RWPE2 (cell line): Measurements from ENCODE around the gene ZFAND3.

ENCODE experiments used
- ATAC-seq: fragments of 200-7000 bp; cut with Tn5 transposase; 3 replicates; pipeline ENCODE4 v1.9.1; 2021; ENCODE audit warnings: low read depth
- DNase-seq: peaks from one replicate; pipeline ENCODE4 v3.0.0-alpha.2; 2020; ENCODE audit warnings: low spot score
- H3K27ac ChIP-seq: fragments of 450-650 bp; 2 replicates; pipeline ENCODE4 v1.5.1; 2017; ENCODE audit warnings: mild to moderate bottlenecking; ENCODE audit not compliant: poor library complexity, severe bottlenecking
- H3K27me3 ChIP-seq: fragments of 250-450 bp; sonication (Bioruptor Pico); 2 replicates; pipeline ENCODE4 v1.5.1; 2021; ENCODE audit warnings: mild to moderate bottlenecking, moderate library complexity; ENCODE audit not compliant: insufficient read depth, poor library complexity, severe bottlenecking
- H3K36me3 ChIP-seq: fragments of 250-450 bp; sonication (Bioruptor Pico); 2 replicates; pipeline ENCODE4 v1.5.1; 2020; ENCODE audit warnings: low read depth, mild to moderate bottlenecking, moderate library complexity
- H3K4me1 ChIP-seq: fragments of 250-450 bp; sonication (Bioruptor Pico); 2 replicates; pipeline ENCODE4 v1.5.1; 2021; ENCODE audit warnings: mild to moderate bottlenecking, moderate library complexity; ENCODE audit not compliant: insufficient read depth, poor library complexity, severe bottlenecking
- H3K4me3 ChIP-seq: fragments of 250-450 bp; sonication (Bioruptor Pico); 2 replicates; pipeline ENCODE4 v1.5.1; 2021; ENCODE audit warnings: mild to moderate bottlenecking, moderate library complexity; ENCODE audit not compliant: severe bottlenecking
- H3K9me3 ChIP-seq: fragments of 250-450 bp; sonication (Bioruptor Pico); 2 replicates; pipeline ENCODE4 v1.5.1; 2021; ENCODE audit warnings: mild to moderate bottlenecking, moderate library complexity; ENCODE audit not compliant: severe bottlenecking
- TF ChIP-seq, protein P1 (sequence below): fragments of 450-650 bp; IDR thresholded peaks from one replicate; pipeline ENCODE4 v1.5.1; 2017; ENCODE audit warnings: mild to moderate bottlenecking, moderate library complexity; ENCODE audit not compliant: poor library complexity, severe bottlenecking

ZFAND3 gene

GRCh38 chr6:38021029-38021428 lies 201.5 kb downstream of the ZFAND3 start:
- H3K4me3 ChIP-seq = no peak overlapping the region
- no peaks in the 10 kb centered on the region for H3K9me3 ChIP-seq
- TF ChIP-seq, protein P1, sequence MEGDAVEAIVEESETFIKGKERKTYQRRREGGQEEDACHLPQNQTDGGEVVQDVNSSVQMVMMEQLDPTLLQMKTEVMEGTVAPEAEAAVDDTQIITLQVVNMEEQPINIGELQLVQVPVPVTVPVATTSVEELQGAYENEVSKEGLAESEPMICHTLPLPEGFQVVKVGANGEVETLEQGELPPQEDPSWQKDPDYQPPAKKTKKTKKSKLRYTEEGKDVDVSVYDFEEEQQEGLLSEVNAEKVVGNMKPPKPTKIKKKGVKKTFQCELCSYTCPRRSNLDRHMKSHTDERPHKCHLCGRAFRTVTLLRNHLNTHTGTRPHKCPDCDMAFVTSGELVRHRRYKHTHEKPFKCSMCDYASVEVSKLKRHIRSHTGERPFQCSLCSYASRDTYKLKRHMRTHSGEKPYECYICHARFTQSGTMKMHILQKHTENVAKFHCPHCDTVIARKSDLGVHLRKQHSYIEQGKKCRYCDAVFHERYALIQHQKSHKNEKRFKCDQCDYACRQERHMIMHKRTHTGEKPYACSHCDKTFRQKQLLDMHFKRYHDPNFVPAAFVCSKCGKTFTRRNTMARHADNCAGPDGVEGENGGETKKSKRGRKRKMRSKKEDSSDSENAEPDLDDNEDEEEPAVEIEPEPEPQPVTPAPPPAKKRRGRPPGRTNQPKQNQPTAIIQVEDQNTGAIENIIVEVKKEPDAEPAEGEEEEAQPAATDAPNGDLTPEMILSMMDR = no peak
- no peaks in the 10 kb centered on the region for H3K4me1 ChIP-seq
- H3K36me3 ChIP-seq = no peaks in the 10 kb centered on the region
- no peak overlapping the region for H3K27ac ChIP-seq
- DNase-seq (no peak), ATAC-seq (no peak)
- no peaks in the 10 kb centered on the region for H3K27me3 ChIP-seq

- no peaks in the 10 kb centered on the region for H3K36me3 ChIP-seq
- no peaks in the 10 kb centered on the region for H3K27me3 ChIP-seq
- H3K4me3 ChIP-seq = no peak overlapping the region
- TF ChIP-seq, protein P1 = no peak
- no peak overlapping the region for H3K27ac ChIP-seq
- no peak for DNase-seq
- ATAC-seq = no peak
- H3K9me3 ChIP-seq = no peaks in the 10 kb centered on the region
- H3K4me1 ChIP-seq = no peaks in the 10 kb centered on the region
These were observed 202.0 kb downstream of the ZFAND3 start for GRCh38 chr6:38021571-38021970.

- Histone ChIP-seq H3K4me3 (no peak overlapping the region), H3K27ac (no peak overlapping the region), H3K4me1 (no peaks in the 10 kb centered on the region), H3K9me3 (no peaks in the 10 kb centered on the region), H3K36me3 (no peaks in the 10 kb centered on the region), H3K27me3 (no peaks in the 10 kb centered on the region)
- DNase-seq (no peak), ATAC-seq (no peak)
- TF ChIP-seq, protein P1 = no peak
These were observed 203.2 kb downstream of the ZFAND3 start for GRCh38 chr6:38022688-38023087.

GRCh38 chr6:38024908-38025307 lies 205.4 kb downstream of the ZFAND3 start:
- ATAC-seq (no peak), DNase-seq (no peak)
- no peaks in the 10 kb centered on the region for H3K27me3 ChIP-seq
- H3K27ac ChIP-seq = no peak overlapping the region
- no peaks in the 10 kb centered on the region for H3K9me3 ChIP-seq
- TF ChIP-seq, protein P1 = no peak
- no peaks in the 10 kb centered on the region for H3K36me3 ChIP-seq
- no peak overlapping the region for H3K4me3 ChIP-seq
- no peaks in the 10 kb centered on the region for H3K4me1 ChIP-seq

- TF ChIP-seq, protein P1 = no peak
- ATAC-seq (no peak), DNase-seq (no peak)
- Histone ChIP-seq H3K27me3 (no peaks in the 10 kb centered on the region), H3K27ac (no peak overlapping the region), H3K9me3 (no peaks in the 10 kb centered on the region), H3K4me1 (no peaks in the 10 kb centered on the region), H3K36me3 (no peaks in the 10 kb centered on the region), H3K4me3 (no peak overlapping the region)
These were observed 205.9 kb downstream of the ZFAND3 start for GRCh38 chr6:38025451-38025850.
